ENCODE data around the gene LOXL1. TPM values are rescaled to one million over a fixed set of nuclear protein-coding genes. Genes with fewer than 3 reads are reported as not detected.

LOXL1 gene
- total RNA-seq, 2 experiments from 2014 or later: not detected

- Histone ChIP-seq H3K79me2 (ENCODE audit: insufficient read depth, low read depth, low read length) (no peaks in the 10 kb centered on the region), H2AFZ (ENCODE audit: low read length) (no peak overlapping the region), H3K4me2 (ENCODE audit: low read length) (no peak overlapping the region), H3K27ac (ENCODE audit: low read depth, low read length, poor library complexity, severe bottlenecking) (no peak overlapping the region), H3K9me3 (ENCODE audit: low read length) (no peaks in the 10 kb centered on the region), H3K36me3 (ENCODE audit: insufficient read depth, low read length) (no peaks in the 10 kb centered on the region), H3K4me1 (ENCODE audit: insufficient read depth, low read length, poor library complexity, severe bottlenecking) (peaks cover 21% of the 10 kb centered on the region), H4K20me1 (ENCODE audit: insufficient read depth, low read length) (no peaks in the 10 kb centered on the region), H3K9me2 (ENCODE audit: insufficient read depth, low read length) (no peaks in the 10 kb centered on the region), H3K4me3 (ENCODE audit: low read depth, low read length, poor library complexity, severe bottlenecking) (no peak overlapping the region)
- no TSS peak for BruUV-seq (replicated peaks)
- ChIA-PET CTCF (ENCODE audit: unreplicated experiment) (no interaction called here), POLR2A (no interaction called here)
- DNase-seq (ENCODE audit: low spot score): no peak
- TF ChIP-seq EZH2phosphoT487 (IDR thresholded peaks at IDR 0.05; ENCODE audit: borderline replicate concordance, low read depth, low read length) (no peak), CTCF (conservative IDR thresholded peaks at IDR 0.05; ENCODE audit: low read length) (no peak)
- intact Hi-C loops (cut with micrococcal nuclease; ENCODE audit: unreplicated experiment): no loop called here
Observed at GRCh38 chr15:73989001-73989798, 62.9 kb downstream of the LOXL1 start.

GRCh38 chr15:73990250-73991005 lies 64.2 kb downstream of the LOXL1 start:
- DNase-seq (ENCODE audit: low spot score): no peak
- TF ChIP-seq EZH2phosphoT487 (IDR thresholded peaks at IDR 0.05; ENCODE audit: borderline replicate concordance, low read depth, low read length) (no peak), CTCF (conservative IDR thresholded peaks at IDR 0.05; ENCODE audit: low read length) (no peak)
- no peaks in the 10 kb centered on the region for H3K36me3 ChIP-seq (ENCODE audit: insufficient read depth, low read length)
- ChIA-PET CTCF (ENCODE audit: unreplicated experiment) (no interaction called here), POLR2A (no interaction called here)
- TSS peak; percentile 66 for BruUV-seq (replicated peaks)
- H3K27ac ChIP-seq (ENCODE audit: low read depth, low read length, poor library complexity, severe bottlenecking): no peak overlapping the region
- H4K20me1 ChIP-seq (ENCODE audit: insufficient read depth, low read length): no peaks in the 10 kb centered on the region
- no peak overlapping the region for H3K4me3 ChIP-seq (ENCODE audit: low read depth, low read length, poor library complexity, severe bottlenecking)
- peaks cover 24% of the 10 kb centered on the region for H3K4me1 ChIP-seq (ENCODE audit: insufficient read depth, low read length, poor library complexity, severe bottlenecking)
- intact Hi-C loops (cut with micrococcal nuclease; ENCODE audit: unreplicated experiment): loop anchor here (5.0 to 10.0 kb wide), 2 partner anchors 474 to 1758 kb away; partner anchors contain the start of genes PKM and UBL7
- H3K9me3 ChIP-seq (ENCODE audit: low read length): no peaks in the 10 kb centered on the region
- H2AFZ ChIP-seq (ENCODE audit: low read length): no peak overlapping the region
- H3K79me2 ChIP-seq (ENCODE audit: insufficient read depth, low read depth, low read length): peaks cover 7% of the 10 kb centered on the region; the same call in 1 of the 2 replicates
- H3K4me2 ChIP-seq (ENCODE audit: low read length): 0 out of 2 replicates have a peak overlapping the region, but pooled peaks have one; percentile 94
- H3K9me2 ChIP-seq (ENCODE audit: insufficient read depth, low read length): no peaks in the 10 kb centered on the region
